ENCODE measurements around the gene TSHZ1.

Gene TSHZ1

DNA sequence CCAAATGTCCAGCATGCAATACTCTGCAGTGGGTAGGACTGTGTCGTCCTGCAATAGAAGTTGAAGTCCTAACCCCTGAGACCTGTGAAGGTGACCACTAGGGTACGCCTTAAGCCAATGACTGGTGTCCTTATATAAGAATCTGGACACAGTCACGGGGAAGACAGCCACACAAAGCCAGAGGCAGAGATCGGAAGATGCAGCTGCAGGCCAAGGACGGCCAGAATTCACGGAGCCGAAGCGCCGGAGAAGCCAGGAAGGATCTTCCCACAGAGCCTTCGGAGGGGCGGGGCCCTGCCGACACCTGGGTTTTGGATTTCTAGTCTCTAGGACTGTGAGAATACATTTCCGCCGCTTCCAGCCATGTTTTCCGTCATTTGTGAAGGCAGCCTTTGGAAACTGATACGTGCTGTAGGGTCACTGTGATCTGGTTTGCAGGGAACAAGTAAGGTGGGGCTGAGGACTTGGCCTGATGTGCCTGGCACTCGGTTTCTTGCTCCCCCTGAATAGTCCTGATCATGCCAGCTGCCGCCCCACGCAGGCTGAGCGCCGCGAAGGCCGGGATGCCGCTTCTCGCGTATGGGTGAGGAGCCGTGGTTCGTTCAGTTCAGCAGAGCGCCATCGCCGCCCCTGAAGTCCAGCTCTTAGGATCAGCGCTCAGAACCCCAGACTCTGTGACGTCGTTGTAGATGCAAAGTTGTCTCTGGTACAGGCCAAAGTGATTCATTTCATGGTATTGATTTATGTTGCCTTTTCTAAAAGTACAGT, 40.4 kb upstream of the TSHZ1 start:
- Mint-ChIP-seq H3K27me3 (ENCODE audit: low read depth, poor library complexity) (peaks cover 10% of the 10 kb centered on the region), H3K9me3 (no peaks in the 10 kb centered on the region), H3K4me3 (no peak overlapping the region), H3K27ac (peak overlapping the region; percentile 92), H3K4me1 (peaks cover 55% of the 10 kb centered on the region), H3K36me3 (ENCODE audit: low read depth) (peaks cover 13% of the 10 kb centered on the region)
- DNase-seq: no peak
- TF ChIP-seq, protein P1, sequence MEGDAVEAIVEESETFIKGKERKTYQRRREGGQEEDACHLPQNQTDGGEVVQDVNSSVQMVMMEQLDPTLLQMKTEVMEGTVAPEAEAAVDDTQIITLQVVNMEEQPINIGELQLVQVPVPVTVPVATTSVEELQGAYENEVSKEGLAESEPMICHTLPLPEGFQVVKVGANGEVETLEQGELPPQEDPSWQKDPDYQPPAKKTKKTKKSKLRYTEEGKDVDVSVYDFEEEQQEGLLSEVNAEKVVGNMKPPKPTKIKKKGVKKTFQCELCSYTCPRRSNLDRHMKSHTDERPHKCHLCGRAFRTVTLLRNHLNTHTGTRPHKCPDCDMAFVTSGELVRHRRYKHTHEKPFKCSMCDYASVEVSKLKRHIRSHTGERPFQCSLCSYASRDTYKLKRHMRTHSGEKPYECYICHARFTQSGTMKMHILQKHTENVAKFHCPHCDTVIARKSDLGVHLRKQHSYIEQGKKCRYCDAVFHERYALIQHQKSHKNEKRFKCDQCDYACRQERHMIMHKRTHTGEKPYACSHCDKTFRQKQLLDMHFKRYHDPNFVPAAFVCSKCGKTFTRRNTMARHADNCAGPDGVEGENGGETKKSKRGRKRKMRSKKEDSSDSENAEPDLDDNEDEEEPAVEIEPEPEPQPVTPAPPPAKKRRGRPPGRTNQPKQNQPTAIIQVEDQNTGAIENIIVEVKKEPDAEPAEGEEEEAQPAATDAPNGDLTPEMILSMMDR (IDR thresholded peaks at IDR 0.05): no peak

DNA sequence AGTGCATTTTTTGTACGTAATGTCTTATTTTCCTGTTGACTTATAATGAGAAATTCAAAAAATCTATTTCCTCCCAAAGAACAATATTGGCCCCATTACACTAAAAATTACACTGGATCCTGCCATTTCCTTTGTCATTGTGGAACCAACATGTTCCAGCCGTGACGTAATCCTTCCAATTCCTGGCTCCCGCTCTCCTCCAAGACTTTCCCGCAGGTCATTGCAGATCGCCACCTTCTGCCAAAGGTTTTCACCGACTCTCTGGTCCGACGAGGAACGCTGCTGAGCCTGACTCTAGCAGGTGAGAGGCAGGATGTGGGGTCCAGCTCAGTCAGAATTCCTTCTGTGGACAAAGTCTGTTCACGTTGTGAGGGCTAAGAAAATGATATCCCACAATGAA, 39.7 kb upstream of the TSHZ1 start:
- no peak overlapping the region for H3K27ac Mint-ChIP-seq
- no peaks in the 10 kb centered on the region for H3K9me3 Mint-ChIP-seq
- TF ChIP-seq, protein P1 (IDR thresholded peaks at IDR 0.05): no peak
- no peak for DNase-seq
- no peak overlapping the region for H3K4me3 Mint-ChIP-seq
- peaks cover 57% of the 10 kb centered on the region for H3K4me1 Mint-ChIP-seq
- H3K36me3 Mint-ChIP-seq (ENCODE audit: low read depth): peaks cover 13% of the 10 kb centered on the region
- H3K27me3 Mint-ChIP-seq (ENCODE audit: low read depth, poor library complexity): peaks cover 10% of the 10 kb centered on the region

DNA sequence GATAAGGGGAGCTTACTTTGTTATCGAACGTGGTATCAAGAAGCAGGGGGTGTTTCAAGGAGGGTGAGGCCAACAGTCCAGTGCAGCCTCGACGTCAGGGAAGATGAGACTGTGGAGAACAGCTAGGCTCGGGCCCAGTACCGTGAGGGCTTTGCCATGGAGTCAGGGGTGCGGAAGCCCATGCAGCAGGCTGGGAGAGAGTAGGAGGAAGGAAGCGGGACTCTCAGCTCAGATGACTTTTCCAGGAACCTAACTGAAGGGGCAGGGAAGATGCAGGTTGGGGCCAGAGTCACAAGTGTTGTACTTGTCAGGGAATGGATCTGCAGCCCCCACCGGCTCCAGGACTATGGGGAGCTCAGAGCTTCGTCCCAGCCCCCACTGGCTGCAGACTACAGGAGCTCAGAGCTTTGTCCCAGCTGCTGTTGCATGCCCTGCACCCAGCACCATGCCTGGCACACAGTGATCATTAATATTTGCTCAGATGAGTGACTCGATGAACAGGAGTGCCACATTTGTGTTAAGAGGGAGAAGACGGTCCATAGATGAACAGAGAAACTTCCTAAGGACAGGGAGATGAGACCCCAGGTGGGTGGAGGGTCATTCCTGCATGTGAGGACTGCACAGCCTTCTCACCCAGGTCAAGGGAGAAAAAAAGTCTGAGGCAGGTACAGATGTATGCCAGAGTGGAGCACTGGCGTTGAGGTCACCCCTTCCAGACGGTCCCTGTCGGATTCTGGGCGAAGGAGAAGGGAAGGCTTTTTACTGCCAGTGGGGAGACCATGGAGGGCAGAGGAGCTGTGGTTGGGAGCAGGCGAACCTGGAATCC, 38.1 kb upstream of the TSHZ1 start:
- H3K4me1 Mint-ChIP-seq: peaks cover 63% of the 10 kb centered on the region
- no peak for DNase-seq
- no peaks in the 10 kb centered on the region for H3K27me3 Mint-ChIP-seq (ENCODE audit: low read depth, poor library complexity)

DNA sequence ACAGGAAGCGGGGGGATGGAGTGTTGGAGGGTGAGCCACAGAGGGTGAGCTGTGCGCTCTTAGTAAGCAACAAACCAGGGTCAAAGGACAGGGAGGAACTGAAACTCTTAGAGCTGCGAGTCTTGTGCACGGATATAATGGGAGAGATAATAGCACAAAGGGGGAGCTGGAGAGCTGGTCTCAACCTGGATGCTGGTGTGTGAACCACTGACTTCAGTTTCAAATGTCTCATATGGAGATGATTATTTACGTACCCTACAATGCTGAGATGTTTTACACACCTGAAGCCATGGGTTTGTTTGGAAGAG, 37.5 kb upstream of the TSHZ1 start:
- no peak for DNase-seq
- TF ChIP-seq, protein P1 (IDR thresholded peaks at IDR 0.05): no peak
- peaks cover 13% of the 10 kb centered on the region for H3K36me3 Mint-ChIP-seq (ENCODE audit: low read depth)
- H3K4me1 Mint-ChIP-seq: peaks cover 63% of the 10 kb centered on the region
- no peak overlapping the region for H3K27ac Mint-ChIP-seq
- H3K27me3 Mint-ChIP-seq (ENCODE audit: low read depth, poor library complexity): no peaks in the 10 kb centered on the region
- H3K9me3 Mint-ChIP-seq: no peaks in the 10 kb centered on the region
- no peak overlapping the region for H3K4me3 Mint-ChIP-seq

More for the DNA sequence above, 38.1 kb upstream of the TSHZ1 start:
- peaks cover 13% of the 10 kb centered on the region for H3K36me3 Mint-ChIP-seq (ENCODE audit: low read depth)
- no peaks in the 10 kb centered on the region for H3K9me3 Mint-ChIP-seq
- H3K27ac Mint-ChIP-seq: no peak overlapping the region
- TF ChIP-seq, protein P1 (IDR thresholded peaks at IDR 0.05): no peak
- no peak overlapping the region for H3K4me3 Mint-ChIP-seq

DNA sequence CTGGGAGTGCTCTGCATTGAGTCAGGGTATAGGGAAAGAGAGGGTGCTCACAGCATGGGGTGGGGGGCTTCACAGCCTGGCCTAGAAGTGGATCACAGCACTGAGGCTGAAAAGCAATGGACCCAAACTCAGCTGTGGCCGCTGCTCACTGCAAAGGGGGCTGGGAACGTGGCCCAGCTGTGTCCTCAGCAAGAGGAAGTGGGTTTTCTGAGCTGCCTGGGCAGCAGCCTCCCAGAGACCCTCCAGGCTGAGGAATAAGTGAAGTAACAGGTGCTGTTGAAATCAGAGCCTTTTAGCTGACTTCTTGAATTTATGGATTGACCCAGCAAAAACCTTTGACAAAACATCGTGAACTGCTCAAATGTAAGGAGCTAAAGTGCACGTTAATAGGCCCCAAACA, 36.9 kb upstream of the TSHZ1 start:
- Mint-ChIP-seq H3K27me3 (ENCODE audit: low read depth, poor library complexity) (no peaks in the 10 kb centered on the region), H3K36me3 (ENCODE audit: low read depth) (peaks cover 13% of the 10 kb centered on the region), H3K9me3 (no peaks in the 10 kb centered on the region), H3K4me1 (peaks cover 63% of the 10 kb centered on the region), H3K27ac (no peak overlapping the region), H3K4me3 (no peak overlapping the region)
- TF ChIP-seq, protein P1 (IDR thresholded peaks at IDR 0.05): no peak
- DNase-seq: no peak
